Skin epidermis (tissue), 12 donors: ENCODE measurements around the gene UBE2O.

ENCODE experiments used
- H3K27ac ChIP-seq, 21 experiments: fragments of 200-600 bp; sonication (generic) in 11 of 21; one replicate each; pipeline ENCODE4 v1.5.0; 2020; ENCODE audit warnings: mild to moderate bottlenecking in 3 of 21, inconsistent platforms in 2 of 21, moderate library complexity in 2 of 21
- H3K4me3 ChIP-seq, 7 experiments: fragments of 200-600 bp; sonication (generic) in 2 of 7; one replicate each; pipeline ENCODE4 v1.5.0; 2020; ENCODE audit warnings: inconsistent platforms in 2 of 7, mild to moderate bottlenecking in 2 of 7, moderate library complexity in 1 of 7

UBE2O gene

DNA sequence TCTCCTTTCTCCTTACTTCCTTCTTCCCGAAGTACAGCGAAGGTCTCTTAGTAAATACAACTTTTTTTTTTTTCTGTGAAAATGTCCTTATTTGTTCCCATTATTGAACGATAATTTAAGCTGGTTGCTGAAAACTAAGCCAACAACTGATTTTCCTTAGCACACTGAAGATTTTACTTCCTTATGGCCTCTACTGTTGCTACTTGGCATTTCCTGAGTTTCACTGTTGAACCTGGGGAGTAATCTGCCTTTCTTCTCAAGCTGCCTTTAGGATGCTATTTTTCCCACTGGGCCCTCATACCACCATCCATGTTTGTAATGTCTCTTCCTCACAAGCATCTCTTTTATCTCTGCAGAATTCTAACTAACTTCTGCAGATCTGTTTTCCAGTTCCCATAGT lies 26.1 kb downstream of the UBE2O start:
- Histone ChIP-seq H3K4me3 (no peak overlapping the region), H3K27ac (no peak overlapping the region)

GRCh38 chr17:76422860-76423259 lies 30.1 kb downstream of the UBE2O start:
- Histone ChIP-seq H3K27ac (no peak overlapping the region), H3K4me3 (no peak overlapping the region)

- Histone ChIP-seq H3K4me3 (no peak overlapping the region), H3K27ac (no peak overlapping the region)
Measured at GRCh38 chr17:76422406-76422805, 30.5 kb downstream of the UBE2O start.

GRCh38 chr17:76421044-76421407 lies 31.9 kb downstream of the UBE2O start:
- no peak overlapping the region for H3K4me3 ChIP-seq
- H3K27ac ChIP-seq, result no peak overlapping the region

GRCh38 chr17:76420356-76421043 lies 32.5 kb downstream of the UBE2O start:
- H3K27ac ChIP-seq, result no peak overlapping the region
- no peak overlapping the region for H3K4me3 ChIP-seq

- Histone ChIP-seq H3K4me3 (no peak overlapping the region), H3K27ac (no peak overlapping the region)
Measured at GRCh38 chr17:76419576-76420260, 33.2 kb downstream of the UBE2O start.

DNA sequence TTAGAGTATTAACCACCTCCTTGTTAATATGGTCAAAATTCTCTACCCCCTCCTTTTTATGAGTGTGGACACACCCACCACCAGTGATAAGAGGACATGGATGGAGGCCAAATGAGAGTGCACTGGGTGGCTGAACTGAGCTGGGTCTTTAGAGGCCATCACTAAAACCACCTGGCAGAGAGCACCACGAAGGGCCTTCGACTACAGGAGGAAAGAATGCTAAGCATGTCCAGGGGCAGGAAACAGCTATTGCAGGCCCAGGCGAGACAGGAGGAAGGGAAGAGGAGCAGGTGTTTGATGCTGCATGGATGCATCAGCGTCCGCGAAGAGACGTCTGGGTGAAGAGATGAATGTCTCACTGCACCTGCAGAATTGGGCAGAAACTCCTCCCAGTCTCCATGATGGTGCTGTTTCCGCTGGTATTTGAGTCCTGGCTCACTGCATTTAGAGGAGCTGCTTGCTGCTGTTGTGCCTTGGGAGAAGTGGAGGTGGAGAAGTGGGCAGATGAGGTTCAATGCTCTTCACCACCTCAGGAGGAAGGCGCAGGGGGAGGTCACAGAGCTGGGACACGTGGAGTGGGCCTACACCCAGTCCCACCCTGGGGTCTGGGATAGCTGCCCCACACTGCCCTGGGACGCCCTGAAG lies 35.3 kb downstream of the UBE2O start:
- no peak overlapping the region for H3K27ac ChIP-seq

DNA sequence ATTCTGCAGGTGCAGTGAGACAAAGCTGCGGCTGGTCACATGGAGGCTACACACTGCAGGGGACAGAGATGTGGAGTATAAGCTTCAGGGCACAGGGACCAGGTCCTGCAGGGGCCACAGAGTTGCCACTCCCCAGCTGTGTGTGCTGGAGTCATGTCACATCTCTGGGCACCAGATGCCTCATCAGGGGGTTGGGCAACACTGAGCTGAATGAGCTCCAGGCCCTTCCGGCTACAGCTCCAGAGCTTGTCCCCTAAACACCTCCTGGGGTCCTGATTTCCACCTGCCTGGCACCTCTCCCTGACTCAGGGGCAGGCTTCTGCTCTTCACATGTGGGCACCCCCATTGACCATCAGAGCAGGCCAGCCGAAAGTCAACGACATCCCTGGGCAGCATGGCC lies 36.1 kb downstream of the UBE2O start:
- Histone ChIP-seq H3K4me3 (no peak overlapping the region), H3K27ac (no peak overlapping the region)

More for the DNA sequence above, 35.3 kb downstream of the UBE2O start:
- H3K4me3 ChIP-seq, result no peak overlapping the region

- no peak overlapping the region for H3K27ac ChIP-seq
- H3K4me3 ChIP-seq, result no peak overlapping the region
Measured at GRCh38 chr17:76416457-76416856, 36.5 kb downstream of the UBE2O start.

DNA sequence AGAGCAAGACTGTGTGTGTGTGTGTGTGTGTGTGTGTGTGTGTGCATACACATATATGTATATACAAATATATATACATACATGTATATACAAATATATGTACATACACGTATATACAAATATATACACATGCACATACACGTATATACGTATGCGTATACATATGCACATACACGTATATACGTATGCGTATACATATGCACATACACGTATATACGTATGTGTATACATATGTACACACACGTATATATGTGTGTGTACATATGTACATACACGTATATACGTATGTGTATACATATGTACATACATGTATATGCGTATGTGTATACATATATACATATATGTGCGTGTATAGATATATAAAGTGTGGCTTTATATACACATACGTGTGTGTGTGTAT lies 37.2 kb downstream of the UBE2O start:
- H3K27ac ChIP-seq, result no peak overlapping the region

DNA sequence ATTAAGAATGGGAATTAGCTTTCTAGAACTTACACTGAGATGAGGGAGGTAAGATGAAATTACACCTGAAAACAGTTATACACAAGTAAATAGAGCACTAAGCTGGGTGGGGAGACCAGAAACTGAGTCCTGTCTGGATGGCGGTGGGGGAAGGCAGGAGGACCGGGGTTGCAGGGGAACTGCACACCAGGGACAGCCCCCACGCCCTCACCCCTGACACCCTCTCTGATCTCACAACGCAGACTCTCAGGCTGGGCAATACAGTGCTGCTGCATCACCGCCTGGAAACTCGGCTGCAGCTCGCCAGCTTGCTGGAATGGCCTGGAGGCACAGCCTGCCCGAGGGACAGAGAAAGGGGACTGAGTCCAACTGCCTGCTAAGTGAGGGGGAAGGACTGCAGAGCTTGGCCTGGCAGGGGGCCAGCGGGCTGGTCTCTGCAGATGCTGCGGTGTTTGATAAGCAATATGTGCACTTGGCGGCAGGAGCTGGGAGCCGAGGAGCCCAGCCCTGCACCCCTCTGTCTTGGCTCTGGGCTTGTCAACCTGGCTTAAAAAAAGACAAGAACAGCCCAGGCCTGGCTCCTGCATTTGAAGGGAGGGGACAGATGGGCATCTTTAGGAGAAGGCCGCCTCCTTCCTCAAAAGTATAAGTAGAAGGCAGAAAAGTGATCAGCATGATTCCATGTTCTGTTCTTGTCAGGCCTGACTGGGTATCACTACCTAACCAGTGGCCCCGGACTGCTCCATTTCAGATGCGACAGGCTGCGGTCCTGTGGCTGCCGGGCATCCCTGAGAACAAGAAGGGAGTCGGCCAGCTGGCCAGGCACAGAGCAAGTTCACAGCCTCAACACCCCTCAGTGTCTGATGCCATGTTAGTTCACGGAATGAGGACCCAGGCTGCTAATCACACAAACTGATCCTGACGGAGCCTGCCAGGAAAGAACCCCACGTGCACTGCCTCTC lies 38.3 kb downstream of the UBE2O start:
- Histone ChIP-seq H3K4me3 (no peak overlapping the region), H3K27ac (peak overlapping the region in 1 of 21 experiments; percentile 19)

More for the DNA sequence above, 37.2 kb downstream of the UBE2O start:
- no peak overlapping the region for H3K4me3 ChIP-seq

- no peak overlapping the region for H3K4me3 ChIP-seq
- H3K27ac ChIP-seq, result no peak overlapping the region
Measured at GRCh38 chr17:76411247-76411646, 41.7 kb downstream of the UBE2O start.

DNA sequence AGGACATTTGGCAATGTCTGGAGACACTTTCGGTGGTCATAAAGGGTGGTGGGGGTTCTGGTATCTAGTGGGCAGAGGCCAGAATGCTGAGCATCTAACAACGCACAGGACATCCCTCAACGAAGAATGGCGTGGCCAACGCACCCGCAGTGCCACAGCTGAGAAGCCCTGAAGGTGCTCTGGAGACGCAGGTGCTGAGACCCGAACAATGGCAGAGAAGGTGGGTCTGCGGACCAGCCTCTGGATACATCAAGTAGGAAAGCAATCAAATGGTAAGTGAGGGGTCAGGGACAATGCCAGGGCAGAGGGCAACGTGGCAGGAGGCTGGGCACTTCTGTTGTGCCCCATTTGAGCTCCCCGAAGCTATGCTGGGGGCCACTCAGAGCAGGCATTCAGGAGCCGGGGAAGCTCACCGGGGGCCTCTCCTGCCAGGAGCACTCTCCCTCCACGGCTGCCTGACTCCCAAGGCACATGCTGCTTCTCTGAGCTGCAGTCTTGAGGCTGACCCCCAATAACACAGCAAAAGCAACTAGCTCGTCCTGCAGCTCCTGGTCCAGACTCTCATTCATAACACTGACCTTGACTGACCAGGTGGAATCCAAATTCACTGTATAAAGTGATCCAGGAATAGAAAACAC lies 42.5 kb downstream of the UBE2O start:
- no peak overlapping the region for H3K4me3 ChIP-seq
- no peak overlapping the region for H3K27ac ChIP-seq

GRCh38 chr17:76408037-76408849 lies 44.7 kb downstream of the UBE2O start:
- no peak overlapping the region for H3K27ac ChIP-seq
- H3K4me3 ChIP-seq, result no peak overlapping the region

GRCh38 chr17:76407509-76407908 lies 45.4 kb downstream of the UBE2O start:
- no peak overlapping the region for H3K27ac ChIP-seq
- H3K4me3 ChIP-seq, result no peak overlapping the region

DNA sequence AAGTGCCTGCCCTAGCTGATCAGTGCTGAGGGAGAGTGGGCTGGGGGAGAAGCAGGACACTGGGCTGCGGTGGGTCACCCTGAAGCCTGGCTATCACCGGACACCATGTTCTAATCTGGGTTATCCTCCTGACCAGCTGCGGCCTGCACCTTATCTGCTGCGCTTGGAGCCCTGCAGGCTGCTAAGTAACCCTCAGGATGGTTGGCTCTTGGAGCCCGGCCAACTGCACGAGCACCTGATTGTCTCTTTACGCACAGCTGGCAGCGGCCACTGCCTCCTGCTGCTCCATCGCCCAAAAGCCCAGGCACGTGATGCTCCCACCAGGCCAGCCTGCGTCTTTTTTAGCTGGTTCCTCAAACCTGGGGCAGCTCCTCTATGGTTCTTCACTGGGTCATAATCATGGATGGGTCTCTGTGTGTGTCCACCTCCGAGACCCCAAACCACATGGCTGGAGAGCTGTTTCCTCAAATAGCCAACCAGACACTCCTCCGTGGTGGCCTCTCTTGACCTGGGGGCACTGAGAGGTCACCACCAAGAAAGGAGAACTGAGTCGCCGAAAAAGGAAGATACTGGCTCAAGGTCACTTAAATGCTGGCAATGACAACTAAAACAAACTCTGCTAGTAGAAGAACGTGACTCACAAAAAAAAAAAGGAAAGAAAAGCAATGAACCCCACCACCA lies 46.8 kb downstream of the UBE2O start:
- no peak overlapping the region for H3K4me3 ChIP-seq
- no peak overlapping the region for H3K27ac ChIP-seq

DNA sequence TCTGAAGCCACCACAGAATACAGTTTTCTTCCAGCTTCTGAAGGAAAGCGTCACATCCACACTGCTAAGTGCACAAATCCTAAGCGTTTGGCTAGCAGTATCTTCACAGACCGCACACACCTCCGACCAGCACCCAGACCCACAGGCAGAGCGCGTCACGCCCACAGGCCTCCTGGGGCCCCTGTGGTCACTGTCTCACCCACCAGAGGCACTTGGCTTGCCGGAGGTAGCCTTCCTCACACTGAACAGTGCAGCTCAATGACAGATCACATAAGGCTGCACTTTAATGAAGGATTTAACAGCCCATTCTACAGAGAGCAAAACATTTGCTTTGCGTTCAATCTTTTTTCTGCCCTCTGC lies 47.4 kb downstream of the UBE2O start:
- Histone ChIP-seq H3K4me3 (no peak overlapping the region), H3K27ac (no peak overlapping the region)

DNA sequence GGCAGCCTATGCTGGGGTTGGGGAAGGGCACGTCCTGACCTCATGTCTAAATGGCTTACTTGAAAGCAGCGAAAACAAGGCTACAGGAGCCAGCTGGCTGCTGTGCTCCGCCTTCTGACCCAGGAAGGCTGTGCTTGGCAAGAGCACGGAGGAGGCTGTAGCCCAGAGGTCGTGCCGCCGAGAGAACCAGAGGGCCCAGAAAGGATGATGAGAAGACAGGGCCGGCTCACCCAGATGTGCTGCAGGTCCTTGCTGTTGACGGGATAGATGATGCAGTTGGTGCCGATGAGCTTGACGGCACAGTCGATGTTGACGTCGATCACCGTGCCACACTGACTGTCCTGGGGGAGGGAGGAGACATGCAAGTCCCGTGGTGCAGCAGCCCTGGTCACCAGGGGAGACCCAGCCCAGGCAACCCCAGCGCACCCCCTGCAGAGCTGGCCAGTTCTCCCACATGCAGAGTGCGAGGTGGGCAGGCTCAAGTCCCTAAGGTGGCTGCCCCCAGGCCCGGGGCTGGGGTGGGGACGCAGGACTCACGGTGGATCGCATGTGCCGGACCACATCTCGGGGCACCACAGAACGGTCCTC lies 47.9 kb downstream of the UBE2O start:
- Histone ChIP-seq H3K27ac (no peak overlapping the region), H3K4me3 (no peak overlapping the region)
